K562 treated with DMSO at 1 percent for 4 hours (cell line): ENCODE measurements around the gene CLRN2. TPM values are rescaled to one million over a fixed set of nuclear protein-coding genes. Genes with fewer than 3 reads are reported as not detected.

Experiments
- total RNA-seq: library from RNA; unstranded; fragments of 300-600 nt; gene quantifications from 2 replicates; pipeline ENCODE4 v1.2.3, GENCODE V29; 2022; ENCODE audit not compliant: insufficient read depth

Gene CLRN2
- not detected in 2 replicates for total RNA-seq

GRCh38 chr4:17514865-17515264 is at the start of gene CLRN2:
Gene CLRN2, plus strand, starts transcription at chr4:17515165. Its CDS starts 102 bp downstream, at chr4:17515267.

GRCh38 chr4:17511950-17512795 is 2.8 kb upstream of the CLRN2 start, which contains the start of gene QDPR:
Gene QDPR, minus strand, starts transcription at chr4:17512090. Its CDS starts 36 bp downstream, at chr4:17512054.

Other genes with a start within 250 kb of the CLRN2 start
- gene QDPR, start 3.1 kb upstream of the CLRN2 start, total RNA-seq = 13.5 and 18.3 TPM in 2 replicates
- 38.7 and 40.5 TPM in 2 replicates for gene LAP3, start 62.0 kb downstream of the CLRN2 start, total RNA-seq
- gene MED28, start 99.5 kb downstream of the CLRN2 start, total RNA-seq = 15.2 and 17.0 TPM in 2 replicates